ENCODE data around the gene MYO3B.
"Not testable (repeated sequence)": the region's sequence is repeated elsewhere in the genome, so short reads cannot be mapped to it uniquely, and the experiment has no call there.

Gene MYO3B

GRCh38 chr2:170434900-170435621 lies 257.1 kb downstream of the MYO3B start:
- no peak for DNase-seq

DNA sequence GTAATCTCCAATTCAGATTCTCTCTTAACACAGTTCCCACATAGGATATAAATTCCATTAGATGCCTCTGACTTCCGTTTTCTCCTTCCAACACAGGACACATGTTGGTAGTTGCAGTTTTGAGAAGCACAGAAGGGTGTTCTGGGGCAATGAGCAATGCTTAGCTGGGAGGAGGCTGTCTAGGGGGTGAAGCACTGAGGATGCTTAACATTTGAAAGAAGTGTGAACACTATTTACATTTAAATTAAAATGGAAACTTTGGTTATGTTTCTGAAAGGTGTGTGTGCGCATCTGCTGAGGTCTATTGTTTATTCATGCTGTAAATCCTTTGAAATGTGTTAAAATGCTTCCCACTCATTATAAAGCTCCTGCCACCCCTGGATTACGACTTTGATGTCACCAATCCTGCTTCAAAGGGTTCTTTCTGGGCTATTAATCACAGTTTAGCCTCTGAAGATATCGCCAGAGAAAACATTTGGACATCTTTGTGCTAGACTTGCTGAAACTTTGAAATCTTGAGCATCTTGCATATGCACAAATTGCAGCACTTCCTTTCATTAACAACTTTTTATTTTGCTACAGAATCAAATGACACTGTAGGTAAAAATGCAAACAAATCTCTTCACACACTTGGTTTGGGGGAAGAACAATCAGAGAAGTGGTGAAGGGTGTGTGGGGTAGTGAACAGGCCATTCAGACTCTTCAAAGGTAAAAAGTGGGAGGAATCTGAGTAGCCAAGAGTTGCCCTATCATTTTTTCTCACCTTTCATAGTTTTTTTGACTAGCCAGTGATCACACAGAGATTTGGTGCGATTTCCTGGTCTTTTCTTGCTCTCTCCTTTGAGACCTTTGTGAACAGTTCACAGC lies 258.4 kb downstream of the MYO3B start:
- no peak for DNase-seq

- no peak for DNase-seq
Observed at GRCh38 chr2:170446078-170446477, 268.1 kb downstream of the MYO3B start.

DNA sequence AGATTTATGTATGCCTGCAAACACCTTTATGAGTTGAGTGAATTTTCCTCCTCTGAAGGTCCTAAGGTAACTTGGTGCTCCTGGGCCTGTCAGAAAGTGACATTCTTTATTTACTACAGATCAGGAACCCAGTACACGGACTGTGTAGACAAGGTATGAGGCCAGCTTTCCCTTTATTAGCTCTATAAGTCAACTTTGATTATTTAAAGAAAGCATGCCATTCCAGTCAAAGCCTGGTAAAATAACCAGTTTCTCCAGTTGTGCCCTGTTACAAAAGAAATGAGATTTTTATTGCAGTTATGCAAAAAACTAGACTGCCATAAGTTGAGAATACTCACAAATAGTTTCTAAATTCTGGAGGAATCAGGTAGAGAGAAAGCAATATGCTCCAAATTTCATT lies 271.1 kb downstream of the MYO3B start:
- no peak for DNase-seq

DNA sequence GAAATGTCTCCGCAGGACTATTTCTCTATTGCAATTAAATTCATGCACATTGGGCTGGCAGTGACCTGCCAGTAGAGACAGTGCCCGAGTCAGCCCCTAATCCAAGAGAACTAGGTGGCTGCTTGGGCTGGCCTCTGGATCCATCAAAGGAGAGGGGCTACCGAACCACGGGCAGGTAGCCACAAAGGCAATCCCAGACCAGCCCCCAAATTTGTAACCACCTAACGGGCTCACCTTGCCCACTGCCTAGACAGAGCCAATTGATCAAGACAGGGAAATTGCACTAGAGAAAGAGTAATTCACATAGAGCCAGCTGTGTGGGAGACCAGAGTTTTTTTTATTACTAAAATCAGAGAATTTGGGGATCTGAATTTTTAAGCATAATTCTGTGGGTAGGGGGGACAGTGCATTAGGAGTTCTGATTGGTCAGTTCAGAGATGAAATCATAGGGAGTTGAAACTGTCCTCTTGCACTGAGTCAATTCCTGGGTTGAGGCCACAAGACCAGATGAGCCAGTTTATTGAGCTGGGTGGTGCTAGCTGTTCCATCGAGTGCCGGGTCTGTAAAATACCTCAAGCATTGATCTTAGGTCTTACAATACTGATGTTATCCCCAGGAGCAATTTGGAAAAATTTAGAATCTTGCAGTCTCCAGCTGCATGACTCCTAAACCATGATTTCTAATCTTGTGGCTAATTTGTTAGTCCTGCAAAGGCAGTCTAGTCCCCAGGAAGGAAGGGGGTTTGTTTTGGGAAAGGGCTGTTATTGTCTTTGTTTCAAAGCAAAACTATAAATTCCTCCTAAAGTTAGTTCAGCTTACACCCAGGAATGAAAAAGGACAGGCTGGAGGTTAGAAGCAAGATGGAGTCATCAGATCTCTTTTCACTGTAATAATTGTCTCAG lies 276.8 kb downstream of the MYO3B start:
- DNase-seq, result no peak

DNA sequence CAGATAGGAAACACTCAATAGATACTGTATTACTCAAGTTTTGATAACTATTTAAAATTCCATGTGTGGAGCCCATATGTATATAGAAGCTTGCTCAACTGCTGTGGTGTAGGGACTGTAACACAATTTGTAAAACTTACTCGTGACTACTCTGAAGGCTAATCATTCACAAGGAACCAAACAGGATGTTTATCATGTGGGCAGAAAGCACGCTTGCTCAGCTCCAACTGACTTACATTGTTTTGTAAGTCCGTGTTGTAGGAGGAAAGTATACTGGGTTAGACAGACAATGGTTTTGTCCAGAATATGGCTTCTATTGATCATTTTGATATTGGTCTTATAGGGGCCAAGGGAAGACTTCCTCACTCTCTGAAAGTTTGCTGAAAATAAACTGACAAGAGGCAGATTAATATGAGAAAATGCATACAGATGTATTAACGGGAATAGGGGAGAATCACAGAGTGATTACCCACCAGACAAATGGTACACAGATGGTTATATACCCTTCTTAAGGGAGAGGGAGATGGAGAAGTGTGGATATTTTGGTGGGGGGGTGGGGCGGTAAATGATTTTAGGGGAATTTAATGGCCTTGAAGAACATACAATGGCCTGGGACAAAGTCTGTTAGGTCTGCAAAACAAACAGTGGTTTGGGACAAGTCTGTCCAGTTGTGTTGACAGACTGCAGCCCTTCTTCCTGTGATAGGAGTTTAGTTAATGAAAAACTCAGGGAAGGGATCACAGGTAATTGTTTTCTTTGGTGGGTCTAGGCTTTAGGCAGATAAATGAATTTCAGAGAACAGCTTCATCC lies 277.9 kb downstream of the MYO3B start:
- no peak for DNase-seq

DNA sequence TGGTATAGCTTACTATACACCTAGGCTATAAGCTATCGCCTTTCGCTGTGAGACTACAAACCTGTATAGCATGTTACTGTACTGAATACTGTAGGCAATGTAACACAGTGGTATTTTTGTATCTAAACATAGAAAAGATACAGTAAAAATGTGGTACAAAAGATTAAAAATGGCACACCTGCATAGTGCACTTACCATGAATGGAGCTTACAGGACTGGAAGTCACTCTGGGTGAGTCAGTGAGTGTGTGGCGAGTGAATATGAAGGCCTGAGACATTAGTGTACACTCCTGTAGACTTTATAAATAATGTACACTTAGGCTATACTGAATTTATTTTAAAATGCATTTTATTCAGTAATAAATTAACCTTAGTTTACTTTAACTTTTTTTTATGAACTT lies 279.0 kb downstream of the MYO3B start:
- DNase-seq, result no peak

DNA sequence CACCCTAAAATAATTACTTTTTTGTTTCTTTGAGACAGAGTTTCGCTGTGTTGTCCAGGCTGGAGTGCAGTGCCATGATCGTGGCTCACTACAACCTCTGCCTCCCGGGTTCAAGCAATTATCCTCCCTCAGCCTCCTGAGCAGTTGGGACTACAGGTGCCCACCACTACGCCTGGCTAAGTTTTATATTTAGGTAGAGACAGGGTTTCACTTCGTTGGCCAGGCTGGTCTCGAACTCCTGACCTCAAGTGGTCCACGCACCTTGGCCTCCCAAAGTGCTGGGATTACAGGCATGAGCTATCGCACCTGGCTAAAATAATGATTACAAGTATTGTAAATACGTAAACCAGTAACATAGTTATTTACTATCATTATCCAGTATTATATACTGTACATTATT lies 279.8 kb downstream of the MYO3B start:
- DNase-seq, result no peak

- DNase-seq, result no peak
Observed at GRCh38 chr2:170461889-170462288, 283.9 kb downstream of the MYO3B start.

- peak; percentile 3 for DNase-seq
Observed at GRCh38 chr2:170462433-170463205, 284.7 kb downstream of the MYO3B start.

DNA sequence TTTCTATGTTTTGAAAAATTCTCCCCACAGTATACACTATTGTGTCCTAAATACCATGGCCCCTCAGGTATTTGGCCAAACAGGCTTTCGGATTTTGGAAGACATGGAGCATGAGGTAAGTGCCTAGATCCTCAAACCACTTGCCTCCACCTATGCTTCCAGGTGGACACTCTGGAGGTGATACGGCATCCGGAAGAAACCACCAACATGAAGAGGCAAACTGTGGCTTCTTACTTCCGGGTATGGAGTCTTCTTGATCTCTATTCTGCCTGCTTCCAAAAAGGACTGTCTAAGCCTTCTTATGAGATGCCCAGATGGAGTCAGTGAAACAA lies 285.2 kb downstream of the MYO3B start:
- DNase-seq, result no peak

DNA sequence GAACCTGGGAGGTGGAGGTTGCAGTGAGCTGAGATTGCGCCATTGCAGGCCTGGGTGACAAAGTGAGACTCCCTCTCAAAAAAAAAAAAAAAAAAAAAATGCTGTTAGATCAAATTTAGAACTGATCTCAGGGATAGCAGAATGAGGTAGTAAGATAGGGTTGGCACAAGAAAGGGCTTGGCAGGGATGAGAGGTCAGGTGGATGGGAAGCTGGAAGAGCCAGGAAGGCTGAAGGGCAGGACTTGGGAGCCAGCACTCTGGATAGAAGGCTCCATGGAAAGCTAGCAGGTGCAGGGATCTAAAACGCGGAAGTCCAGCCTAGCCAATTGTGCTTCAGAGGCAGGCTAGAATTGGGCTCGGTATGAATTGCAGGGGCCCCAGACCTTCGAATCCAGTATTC lies 286.3 kb downstream of the MYO3B start:
- no peak for DNase-seq

DNA sequence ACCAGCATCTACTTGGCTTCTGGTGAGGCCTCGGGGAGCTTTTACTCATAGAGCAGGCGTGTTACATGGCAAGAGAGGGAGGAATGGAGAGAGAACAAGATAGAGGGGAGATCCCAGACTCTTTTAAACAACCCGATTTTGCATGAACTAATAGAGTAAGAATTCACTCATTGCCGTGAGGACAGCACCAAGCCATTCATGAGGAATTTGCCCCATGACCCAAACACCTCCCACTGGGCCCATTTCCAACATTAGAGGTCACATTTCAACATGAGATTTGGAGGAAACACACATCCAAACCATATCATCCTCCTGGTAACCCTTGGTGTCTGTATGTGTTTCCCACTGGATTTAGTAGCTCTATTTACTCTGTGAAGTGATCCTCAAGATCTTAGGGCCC lies 287.3 kb downstream of the MYO3B start:
- no peak for DNase-seq

GRCh38 chr2:170466632-170467031 lies 288.7 kb downstream of the MYO3B start:
- DNase-seq, result no peak

DNA sequence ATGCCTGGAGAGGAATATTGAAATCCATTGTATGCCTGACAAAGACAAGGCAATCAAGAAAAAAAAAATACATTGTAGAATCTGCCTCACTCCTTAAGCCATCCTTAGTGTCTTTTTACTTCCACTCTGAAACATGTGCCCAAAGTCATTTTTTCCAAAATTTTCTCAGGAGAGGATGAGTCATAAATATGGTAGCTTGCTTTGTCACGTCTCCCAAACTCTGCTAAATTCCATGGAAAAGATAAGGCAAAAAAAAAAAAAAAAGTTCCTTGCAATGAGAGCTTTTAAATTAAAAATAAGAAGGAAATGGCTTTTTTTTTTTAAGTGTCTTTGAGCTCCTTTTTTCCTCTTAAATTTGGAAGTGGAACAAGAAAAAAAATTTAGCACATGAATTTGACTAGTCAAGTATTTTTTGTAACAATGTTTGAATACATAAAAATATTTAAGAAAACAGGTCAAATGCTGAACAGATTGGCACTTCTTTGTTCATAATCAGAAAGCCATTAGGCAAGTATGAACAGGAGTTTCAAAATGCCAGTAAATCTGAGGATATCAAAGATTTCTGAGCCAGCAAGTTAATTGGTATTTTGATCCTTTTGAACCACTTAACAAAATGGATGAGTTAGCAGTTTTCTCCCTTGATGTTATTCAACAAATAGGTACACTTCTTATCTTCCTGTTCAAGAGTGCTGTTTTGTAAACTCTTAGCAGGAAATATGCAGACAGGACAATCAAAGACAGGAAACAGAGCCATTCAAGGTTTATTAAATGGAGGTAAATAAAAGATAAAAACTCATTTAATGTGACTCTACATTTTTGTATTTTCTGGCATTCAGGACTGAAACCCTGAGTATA lies 289.8 kb downstream of the MYO3B start:
- DNase-seq, result no peak

GRCh38 chr2:170468557-170468956 lies 290.6 kb downstream of the MYO3B start:
- DNase-seq, result no peak

DNA sequence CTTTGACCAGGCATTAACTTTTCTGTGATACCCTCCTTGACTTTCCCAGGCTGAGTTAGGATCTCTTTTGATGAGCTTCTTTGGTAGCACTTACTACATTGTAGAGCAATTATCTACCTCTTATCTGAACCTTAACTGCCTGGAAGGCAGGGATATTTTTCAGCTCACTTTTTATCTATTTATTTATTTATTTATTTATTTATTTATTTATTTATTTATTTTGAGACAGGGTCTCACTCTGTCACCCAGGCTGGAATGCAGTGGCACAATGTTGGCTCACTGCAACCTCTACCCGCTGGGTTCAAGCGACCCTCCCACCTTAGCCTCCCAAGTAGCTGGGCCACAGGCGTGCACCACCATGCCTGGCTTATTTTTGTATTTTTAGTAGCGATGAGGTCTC lies 294.6 kb downstream of the MYO3B start:
- not testable (repeated sequence) for DNase-seq

GRCh38 chr2:170475878-170476277 lies 297.9 kb downstream of the MYO3B start:
- DNase-seq, result no peak

DNA sequence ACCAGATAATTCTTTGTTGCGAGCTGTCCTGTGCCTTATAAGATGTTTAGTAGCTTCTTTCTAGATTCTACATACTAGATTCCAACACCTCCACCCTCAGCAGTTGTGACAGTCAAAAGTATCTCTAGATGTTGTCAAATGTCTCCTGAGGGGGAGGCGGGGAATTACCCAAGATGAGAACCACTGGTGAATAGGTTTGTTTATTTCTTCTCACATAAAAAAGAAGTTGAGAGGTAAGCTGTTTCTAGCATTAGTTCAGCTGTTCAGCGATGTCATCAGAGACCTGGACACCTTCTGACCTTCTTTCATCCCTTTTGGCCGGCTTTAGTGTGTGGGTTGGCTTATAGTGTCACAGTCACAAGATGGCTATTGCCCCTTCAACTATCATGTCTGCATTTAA lies 299.7 kb downstream of the MYO3B start:
- no peak for DNase-seq

GRCh38 chr2:170481201-170481600 lies 303.3 kb downstream of the MYO3B start:
- DNase-seq, result no peak

GRCh38 chr2:170484552-170484951 lies 306.6 kb downstream of the MYO3B start:
- DNase-seq, result no peak
